Measurements from ENCODE around the gene GNG12. TPM values are rescaled to one million over a fixed set of nuclear protein-coding genes. Genes with fewer than 3 reads are reported as not detected.

The GNG12 gene
- total RNA-seq, 1 donor from 2014 or later, result 1.3 TPM

DNA sequence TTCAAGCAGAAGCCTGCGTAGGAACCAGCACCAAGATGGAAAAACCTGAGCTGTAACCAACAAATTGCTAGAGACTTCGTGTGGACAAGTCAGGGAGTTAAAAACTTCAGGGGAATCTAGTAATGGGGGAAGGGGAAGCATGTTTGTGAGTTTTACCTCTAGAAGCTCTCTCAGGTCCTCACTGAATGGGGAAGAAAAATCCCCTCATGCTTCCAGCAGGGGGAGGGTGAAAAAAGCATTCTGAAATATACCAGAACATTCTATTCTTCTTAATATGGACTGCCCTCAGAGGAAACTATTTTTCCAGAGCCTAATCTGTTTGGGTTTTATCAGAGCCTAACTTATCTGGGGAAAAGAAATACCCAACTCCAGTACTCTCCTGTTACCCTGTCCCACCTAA, 28.6 kb downstream of the GNG12 start:
- H3K4me1 Mint-ChIP-seq (ENCODE audit: low read depth, unreplicated experiment), result peaks cover 4% of the 10 kb centered on the region
- no peak overlapping the region for H3K27ac Mint-ChIP-seq (ENCODE audit: unreplicated experiment)
- no peaks in the 10 kb centered on the region for H3K36me3 Mint-ChIP-seq (ENCODE audit: unreplicated experiment)
- H3K9me3 Mint-ChIP-seq (ENCODE audit: unreplicated experiment), result no peaks in the 10 kb centered on the region
- TF ChIP-seq, protein P1, sequence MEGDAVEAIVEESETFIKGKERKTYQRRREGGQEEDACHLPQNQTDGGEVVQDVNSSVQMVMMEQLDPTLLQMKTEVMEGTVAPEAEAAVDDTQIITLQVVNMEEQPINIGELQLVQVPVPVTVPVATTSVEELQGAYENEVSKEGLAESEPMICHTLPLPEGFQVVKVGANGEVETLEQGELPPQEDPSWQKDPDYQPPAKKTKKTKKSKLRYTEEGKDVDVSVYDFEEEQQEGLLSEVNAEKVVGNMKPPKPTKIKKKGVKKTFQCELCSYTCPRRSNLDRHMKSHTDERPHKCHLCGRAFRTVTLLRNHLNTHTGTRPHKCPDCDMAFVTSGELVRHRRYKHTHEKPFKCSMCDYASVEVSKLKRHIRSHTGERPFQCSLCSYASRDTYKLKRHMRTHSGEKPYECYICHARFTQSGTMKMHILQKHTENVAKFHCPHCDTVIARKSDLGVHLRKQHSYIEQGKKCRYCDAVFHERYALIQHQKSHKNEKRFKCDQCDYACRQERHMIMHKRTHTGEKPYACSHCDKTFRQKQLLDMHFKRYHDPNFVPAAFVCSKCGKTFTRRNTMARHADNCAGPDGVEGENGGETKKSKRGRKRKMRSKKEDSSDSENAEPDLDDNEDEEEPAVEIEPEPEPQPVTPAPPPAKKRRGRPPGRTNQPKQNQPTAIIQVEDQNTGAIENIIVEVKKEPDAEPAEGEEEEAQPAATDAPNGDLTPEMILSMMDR (IDR thresholded peaks at IDR 0.05; ENCODE audit: partially characterized antibody, unreplicated experiment), result no peak
- H3K4me3 Mint-ChIP-seq (ENCODE audit: unreplicated experiment), result no peak overlapping the region
- DNase-seq, result no peak
- H3K27me3 Mint-ChIP-seq (ENCODE audit: unreplicated experiment), result peaks cover 2% of the 10 kb centered on the region

DNA sequence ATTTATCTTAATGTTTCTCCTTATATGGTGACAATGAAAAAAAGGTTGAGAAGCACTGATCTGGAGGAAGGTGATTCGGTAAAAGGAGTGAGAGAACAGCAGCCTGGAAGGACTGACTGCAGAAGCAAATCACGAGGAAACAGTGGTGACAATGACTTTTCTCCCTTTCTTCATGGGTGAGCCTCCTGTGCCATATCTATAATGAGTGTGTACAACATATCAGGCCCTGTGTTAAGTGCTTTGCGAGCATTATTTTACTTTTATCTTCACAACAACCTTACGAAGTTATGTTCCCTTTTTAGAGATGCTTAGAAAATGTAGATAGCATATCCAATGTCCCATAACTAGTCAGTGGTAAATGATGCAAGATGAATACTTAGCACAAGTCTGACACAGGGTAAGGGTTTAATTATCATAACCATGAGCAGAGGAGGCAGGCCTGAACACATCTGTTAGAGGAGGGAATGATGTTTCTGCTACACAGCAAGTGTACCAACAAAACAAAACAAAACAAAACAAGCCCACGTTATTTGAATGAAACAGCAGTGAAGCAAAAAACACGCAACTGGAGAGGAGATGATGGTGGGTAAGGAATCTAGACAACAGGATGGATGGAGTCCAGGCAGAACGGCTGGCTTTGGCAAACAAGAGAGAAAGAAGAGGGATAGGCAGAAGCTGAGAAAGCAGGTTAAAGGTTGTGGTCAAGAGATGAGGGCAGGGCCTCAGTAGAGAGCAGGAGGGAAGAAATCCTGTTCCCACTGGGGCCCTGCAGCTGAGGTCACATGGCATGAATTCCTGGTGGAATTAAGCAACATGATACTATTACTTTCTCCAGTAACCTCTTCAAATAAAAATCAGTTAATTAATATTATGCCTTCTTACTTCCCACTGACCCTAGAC, 29.6 kb downstream of the GNG12 start:
- no peak overlapping the region for H3K4me3 Mint-ChIP-seq (ENCODE audit: unreplicated experiment)
- H3K36me3 Mint-ChIP-seq (ENCODE audit: unreplicated experiment), result no peaks in the 10 kb centered on the region
- H3K27ac Mint-ChIP-seq (ENCODE audit: unreplicated experiment), result peak overlapping the region; percentile 36

DNA sequence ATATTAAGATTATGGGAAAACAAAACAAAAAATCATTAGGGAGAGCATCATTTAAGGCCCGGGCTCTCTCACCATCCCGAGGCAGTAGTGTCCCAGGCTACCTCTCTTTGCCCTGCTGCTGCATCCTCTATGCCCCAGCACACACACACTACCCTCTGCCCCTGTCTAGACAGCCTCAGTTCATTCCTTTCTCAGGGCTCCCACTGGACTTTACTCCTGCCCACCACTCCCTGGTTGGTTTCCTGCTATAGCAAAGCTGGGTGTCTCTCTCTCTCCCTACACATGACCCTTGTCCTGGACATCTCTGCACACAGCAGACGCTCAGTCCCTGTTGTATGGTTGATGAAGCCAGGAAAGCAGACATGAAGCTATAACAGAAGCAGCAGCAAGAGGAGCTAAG, 30.7 kb downstream of the GNG12 start:
- H3K4me3 Mint-ChIP-seq (ENCODE audit: unreplicated experiment), result no peak overlapping the region
- H3K27ac Mint-ChIP-seq (ENCODE audit: unreplicated experiment), result no peak overlapping the region
- DNase-seq, result no peak
- H3K27me3 Mint-ChIP-seq (ENCODE audit: unreplicated experiment), result peaks cover 2% of the 10 kb centered on the region
- TF ChIP-seq, protein P1 (IDR thresholded peaks at IDR 0.05; ENCODE audit: partially characterized antibody, unreplicated experiment), result no peak
- H3K4me1 Mint-ChIP-seq (ENCODE audit: low read depth, unreplicated experiment), result peaks cover 4% of the 10 kb centered on the region
- peaks cover 2% of the 10 kb centered on the region for H3K9me3 Mint-ChIP-seq (ENCODE audit: unreplicated experiment)
- no peaks in the 10 kb centered on the region for H3K36me3 Mint-ChIP-seq (ENCODE audit: unreplicated experiment)

More for the DNA sequence above, 29.6 kb downstream of the GNG12 start:
- Mint-ChIP-seq H3K4me1 (ENCODE audit: low read depth, unreplicated experiment) (peaks cover 4% of the 10 kb centered on the region), H3K27me3 (ENCODE audit: unreplicated experiment) (peaks cover 2% of the 10 kb centered on the region), H3K9me3 (ENCODE audit: unreplicated experiment) (no peaks in the 10 kb centered on the region)
- no peak for DNase-seq
- TF ChIP-seq, protein P1 (IDR thresholded peaks at IDR 0.05; ENCODE audit: partially characterized antibody, unreplicated experiment), result no peak

DNA sequence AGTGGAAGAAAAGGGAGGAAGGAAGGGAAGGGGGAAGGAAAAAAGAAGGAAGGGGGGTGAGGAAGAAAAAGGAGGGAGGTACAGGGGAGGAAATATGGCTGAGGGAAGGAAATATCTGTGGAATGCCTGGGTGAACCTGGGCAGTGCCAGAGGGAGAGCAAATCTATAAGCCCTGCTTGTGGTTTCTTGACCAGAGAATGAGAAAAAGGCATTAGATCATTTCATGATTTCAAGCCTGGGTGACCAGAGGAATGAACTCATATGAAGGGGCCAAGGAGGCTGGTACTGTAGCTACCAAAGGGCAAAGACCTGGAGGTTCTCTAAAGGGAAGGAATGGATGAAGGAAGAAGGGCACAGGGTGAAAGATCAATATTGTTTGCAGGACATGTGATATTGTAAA, 31.4 kb downstream of the GNG12 start:
- no peak overlapping the region for H3K4me3 Mint-ChIP-seq (ENCODE audit: unreplicated experiment)
- peaks cover 2% of the 10 kb centered on the region for H3K9me3 Mint-ChIP-seq (ENCODE audit: unreplicated experiment)
- H3K4me1 Mint-ChIP-seq (ENCODE audit: low read depth, unreplicated experiment), result peaks cover 4% of the 10 kb centered on the region
- TF ChIP-seq, protein P1 (IDR thresholded peaks at IDR 0.05; ENCODE audit: partially characterized antibody, unreplicated experiment), result no peak
- H3K36me3 Mint-ChIP-seq (ENCODE audit: unreplicated experiment), result no peaks in the 10 kb centered on the region
- no peak for DNase-seq
- H3K27ac Mint-ChIP-seq (ENCODE audit: unreplicated experiment), result no peak overlapping the region
- peaks cover 2% of the 10 kb centered on the region for H3K27me3 Mint-ChIP-seq (ENCODE audit: unreplicated experiment)
